Transverse colon (tissue), 3 donors: ENCODE data around the gene PSTPIP2.

ENCODE experiments used
- POLR2A ChIP-seq: fragments of 450-650 bp; IDR thresholded peaks from one replicate; pipeline ENCODE4 v1.6.1; 2016; ENCODE audit warnings: antibody characterized with exemption, mild to moderate bottlenecking, moderate library complexity
- TF ChIP-seq, protein P1 (sequence below), 5 experiments: fragments of 200-600 bp in 3 of 5; fragments of 450-650 bp in 2 of 5; sonication (generic) in 3 of 5; IDR thresholded peaks; 1 replicate in 2 of 5; 2 replicates in 3 of 5; pipeline ENCODE4 v1.5.1; 2016 to 2017; ENCODE audit warnings: antibody characterized with exemption in 5 of 5, inconsistent platforms in 3 of 5, mild to moderate bottlenecking in 2 of 5, moderate library complexity in 1 of 5

DNA sequence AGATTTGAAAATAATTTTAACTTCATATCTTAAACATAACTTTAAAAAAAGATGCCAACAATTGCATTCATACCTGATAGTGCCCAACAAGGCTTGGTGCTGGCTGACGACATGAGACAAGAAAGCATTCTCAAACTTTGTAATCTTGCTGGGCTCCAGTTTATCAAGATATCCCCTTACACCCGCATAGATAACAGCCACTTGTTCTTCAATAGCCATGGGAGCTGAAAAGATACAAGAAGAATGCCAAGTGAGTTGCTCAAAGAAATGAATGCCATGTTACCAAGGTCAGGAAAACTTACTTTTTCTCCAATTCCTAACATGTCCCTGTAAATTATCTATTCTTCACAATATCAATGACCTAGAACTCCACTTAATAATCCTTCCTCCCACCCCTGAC is 12.4 kb upstream of the PSTPIP2 start:
- TF ChIP-seq, protein P1, sequence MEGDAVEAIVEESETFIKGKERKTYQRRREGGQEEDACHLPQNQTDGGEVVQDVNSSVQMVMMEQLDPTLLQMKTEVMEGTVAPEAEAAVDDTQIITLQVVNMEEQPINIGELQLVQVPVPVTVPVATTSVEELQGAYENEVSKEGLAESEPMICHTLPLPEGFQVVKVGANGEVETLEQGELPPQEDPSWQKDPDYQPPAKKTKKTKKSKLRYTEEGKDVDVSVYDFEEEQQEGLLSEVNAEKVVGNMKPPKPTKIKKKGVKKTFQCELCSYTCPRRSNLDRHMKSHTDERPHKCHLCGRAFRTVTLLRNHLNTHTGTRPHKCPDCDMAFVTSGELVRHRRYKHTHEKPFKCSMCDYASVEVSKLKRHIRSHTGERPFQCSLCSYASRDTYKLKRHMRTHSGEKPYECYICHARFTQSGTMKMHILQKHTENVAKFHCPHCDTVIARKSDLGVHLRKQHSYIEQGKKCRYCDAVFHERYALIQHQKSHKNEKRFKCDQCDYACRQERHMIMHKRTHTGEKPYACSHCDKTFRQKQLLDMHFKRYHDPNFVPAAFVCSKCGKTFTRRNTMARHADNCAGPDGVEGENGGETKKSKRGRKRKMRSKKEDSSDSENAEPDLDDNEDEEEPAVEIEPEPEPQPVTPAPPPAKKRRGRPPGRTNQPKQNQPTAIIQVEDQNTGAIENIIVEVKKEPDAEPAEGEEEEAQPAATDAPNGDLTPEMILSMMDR (IDR thresholded peaks at IDR 0.05) = no peak
- no peak for TF ChIP-seq POLR2A
